Measurements from ENCODE around the gene MLST8. TPM values are rescaled to one million over a fixed set of nuclear protein-coding genes. Genes with fewer than 3 reads are reported as not detected.

Gene MLST8
- total RNA-seq, 1 donor: 30.8 TPM

GRCh38 chr16:2183671-2184070 is 21.6 kb upstream of the MLST8 start:
- no peak for TF ChIP-seq CTCF (IDR thresholded peaks at IDR 0.05; ENCODE audit: insufficient read depth, low read length)
- no peak for DNase-seq (ENCODE audit: low read depth)
- H3K4me3 ChIP-seq (ENCODE audit: low read depth, low read length): no peak overlapping the region

- no peak for TF ChIP-seq CTCF (IDR thresholded peaks at IDR 0.05; ENCODE audit: insufficient read depth, low read length)
- no peak overlapping the region for H3K4me3 ChIP-seq (ENCODE audit: low read depth, low read length)
- no peak for DNase-seq (ENCODE audit: low read depth)
Observed at GRCh38 chr16:2184346-2184745, 20.9 kb upstream of the MLST8 start.

- no peak for TF ChIP-seq CTCF (IDR thresholded peaks at IDR 0.05; ENCODE audit: insufficient read depth, low read length)
- no peak for DNase-seq (ENCODE audit: low read depth)
Observed at GRCh38 chr16:2184962-2185361, 20.3 kb upstream of the MLST8 start.

GRCh38 chr16:2186064-2186463 is 19.2 kb upstream of the MLST8 start:
- DNase-seq (ENCODE audit: low read depth): no peak
- TF ChIP-seq CTCF (IDR thresholded peaks at IDR 0.05; ENCODE audit: insufficient read depth, low read length): no peak
- H3K4me3 ChIP-seq (ENCODE audit: low read depth, low read length): no peak overlapping the region

More at GRCh38 chr16:2184962-2185361, 20.3 kb upstream of the MLST8 start:
- no peak overlapping the region for H3K4me3 ChIP-seq (ENCODE audit: low read depth, low read length)

GRCh38 chr16:2186505-2186904 is 18.7 kb upstream of the MLST8 start:
- no peak overlapping the region for H3K4me3 ChIP-seq (ENCODE audit: low read depth, low read length)
- no peak for DNase-seq (ENCODE audit: low read depth)
- no peak for TF ChIP-seq CTCF (IDR thresholded peaks at IDR 0.05; ENCODE audit: insufficient read depth, low read length)

- DNase-seq (ENCODE audit: low read depth): no peak
- H3K4me3 ChIP-seq (ENCODE audit: low read depth, low read length): no peak overlapping the region
- TF ChIP-seq CTCF (IDR thresholded peaks at IDR 0.05; ENCODE audit: insufficient read depth, low read length): no peak
Observed at GRCh38 chr16:2187212-2187611, 18.0 kb upstream of the MLST8 start.

- no peak for TF ChIP-seq CTCF (IDR thresholded peaks at IDR 0.05; ENCODE audit: insufficient read depth, low read length)
- DNase-seq (ENCODE audit: low read depth): no peak
Observed at GRCh38 chr16:2188395-2188794, 16.9 kb upstream of the MLST8 start.

More at GRCh38 chr16:2188395-2188794, 16.9 kb upstream of the MLST8 start:
- H3K4me3 ChIP-seq (ENCODE audit: low read depth, low read length): no peak overlapping the region
